Measurements from ENCODE around the gene MAZ. TPM values are rescaled to one million over a fixed set of nuclear protein-coding genes. Genes with fewer than 3 reads are reported as not detected.
A peak's percentile ranks its signal among the peaks of the same experiment; 100 is the strongest.

The MAZ gene
- total and polyA plus RNA-seq, 2 experiments from 2014 or later, result 132 to 190 TPM

GRCh38 chr16:29811896-29812665, 5.8 kb downstream of the MAZ start, which contains the start of gene PRRT2:
Gene PRRT2 (plus strand): TSS chr16:29812193. CDS start chr16:29813055, 862 bp downstream.
- H3K4me1 ChIP-seq (ENCODE audit: insufficient read depth), result peaks cover 43% of the 10 kb centered on the region

GRCh38 chr16:29812754-29813643, 6.7 kb downstream of the MAZ start:
- TF ChIP-seq CTCF (IDR thresholded peaks at IDR 0.05; ENCODE audit: poor library complexity) (no peak), EZH2 (IDR thresholded peaks at IDR 0.05; ENCODE audit: borderline replicate concordance) (no peak), EZH2phosphoT487 (IDR thresholded peaks at IDR 0.05; ENCODE audit: low read depth, severe bottlenecking, unreplicated experiment) (no peak)
- H3K79me2 ChIP-seq, result peaks cover 51% of the 10 kb centered on the region
- H4K20me1 ChIP-seq (ENCODE audit: insufficient read depth, poor library complexity, severe bottlenecking), result peaks cover 23% of the 10 kb centered on the region
- no peaks in the 10 kb centered on the region for H3K27me3 ChIP-seq
- peak overlapping the region; percentile 37 for H3K4me3 ChIP-seq
- H3K4me1 ChIP-seq (ENCODE audit: insufficient read depth), result peaks cover 48% of the 10 kb centered on the region
- WGBS (ENCODE audit: low lambda C conversion rate, missing lambda C conversion rate), result 77% methylated on average over 9 of the region's 9 CpGs
- H3K4me2 ChIP-seq, result peak overlapping the region; percentile 91
- DNase-seq (ENCODE audit: low spot score), result no peak
- H2AFZ ChIP-seq, result no peak overlapping the region
- no peaks in the 10 kb centered on the region for H3K36me3 ChIP-seq (replicated peaks; ENCODE audit: insufficient read depth, low read depth)
- H3K9me3 ChIP-seq (ENCODE audit: low read depth), result no peaks in the 10 kb centered on the region
- no peaks in the 10 kb centered on the region for H3K9me2 ChIP-seq (replicated peaks; ENCODE audit: insufficient read depth)
- H3K27ac ChIP-seq, result peak overlapping the region; percentile 93

More at GRCh38 chr16:29811896-29812665, 5.8 kb downstream of the MAZ start, which contains the start of gene PRRT2:
- peak; percentile 85 for DNase-seq (ENCODE audit: low spot score)
- H3K9me3 ChIP-seq (ENCODE audit: low read depth), result no peaks in the 10 kb centered on the region
- peak within 1 kb of the TSS; percentile 93 for H3K27ac ChIP-seq
- H3K36me3 ChIP-seq (replicated peaks; ENCODE audit: insufficient read depth, low read depth), result no peaks in the 10 kb centered on the region
- peak within 1 kb of the TSS; percentile 29 for H2AFZ ChIP-seq
- peaks cover 47% of the 10 kb centered on the region for H3K79me2 ChIP-seq
- TF ChIP-seq EZH2phosphoT487 (IDR thresholded peaks at IDR 0.05; ENCODE audit: low read depth, severe bottlenecking, unreplicated experiment), result no peak
- TF ChIP-seq EZH2 (IDR thresholded peaks at IDR 0.05; ENCODE audit: borderline replicate concordance), result no peak
- no peak for TF ChIP-seq CTCF (IDR thresholded peaks at IDR 0.05; ENCODE audit: poor library complexity)
- no peaks in the 10 kb centered on the region for H3K27me3 ChIP-seq
- peak within 1 kb of the TSS; percentile 91 for H3K4me2 ChIP-seq
- peak within 1 kb of the TSS; percentile 37 for H3K4me3 ChIP-seq
- no peaks in the 10 kb centered on the region for H3K9me2 ChIP-seq (replicated peaks; ENCODE audit: insufficient read depth)
- H4K20me1 ChIP-seq (ENCODE audit: insufficient read depth, poor library complexity, severe bottlenecking), result peaks cover 24% of the 10 kb centered on the region
- 0% methylated on average over 32 of the region's 69 CpGs for WGBS (ENCODE audit: low lambda C conversion rate, missing lambda C conversion rate)

- WGBS (ENCODE audit: low lambda C conversion rate, missing lambda C conversion rate), result 85% methylated on average over 23 of the region's 24 CpGs
- Histone ChIP-seq H3K9me2 (replicated peaks; ENCODE audit: insufficient read depth) (no peaks in the 10 kb centered on the region), H3K9me3 (ENCODE audit: low read depth) (no peaks in the 10 kb centered on the region), H4K20me1 (ENCODE audit: insufficient read depth, poor library complexity, severe bottlenecking) (peaks cover 14% of the 10 kb centered on the region), H3K36me3 (replicated peaks; ENCODE audit: insufficient read depth, low read depth) (no peaks in the 10 kb centered on the region), H3K4me3 (no peak overlapping the region), H3K4me2 (peak overlapping the region; percentile 91), H2AFZ (no peak overlapping the region), H3K27ac (no peak overlapping the region), H3K27me3 (no peaks in the 10 kb centered on the region), H3K4me1 (ENCODE audit: insufficient read depth) (peaks cover 38% of the 10 kb centered on the region), H3K79me2 (peaks cover 51% of the 10 kb centered on the region)
- DNase-seq (ENCODE audit: low spot score), result no peak
- TF ChIP-seq EZH2phosphoT487 (IDR thresholded peaks at IDR 0.05; ENCODE audit: low read depth, severe bottlenecking, unreplicated experiment) (no peak), EZH2 (IDR thresholded peaks at IDR 0.05; ENCODE audit: borderline replicate concordance) (no peak), CTCF (IDR thresholded peaks at IDR 0.05; ENCODE audit: poor library complexity) (no peak)
These were observed 7.6 kb downstream of the MAZ start for GRCh38 chr16:29813644-29814562.

Measured in hepatocyte (in vitro differentiated cells).